ENCODE data around the gene PRPS1. TPM values are rescaled to one million over a fixed set of nuclear protein-coding genes. Genes with fewer than 3 reads are reported as not detected.

PRPS1 gene
- total RNA-seq, 1 donor from 2014 or later = 35.6 TPM

GRCh38 chrX:107673933-107674479 lies 45.7 kb downstream of the PRPS1 start:
- H3K4me3 Mint-ChIP-seq (ENCODE audit: low read depth) = no peak overlapping the region
- H3K27me3 Mint-ChIP-seq = peaks cover 40% of the 10 kb centered on the region
- no peak for TF ChIP-seq CTCF (IDR thresholded peaks at IDR 0.05; ENCODE audit: unreplicated experiment)
- H3K36me3 Mint-ChIP-seq (ENCODE audit: insufficient read depth) = no peaks in the 10 kb centered on the region
- H3K9me3 Mint-ChIP-seq (ENCODE audit: low read depth) = peaks cover 2% of the 10 kb centered on the region
- H3K27ac Mint-ChIP-seq = no peak overlapping the region
- no peak for DNase-seq (ENCODE audit: low spot score, unreplicated experiment)
- H3K4me1 Mint-ChIP-seq (ENCODE audit: low read depth) = peaks cover 6% of the 10 kb centered on the region

- no peak overlapping the region for H3K4me3 Mint-ChIP-seq (ENCODE audit: low read depth)
Measured at GRCh38 chrX:107674480-107675364, 46.4 kb downstream of the PRPS1 start.

GRCh38 chrX:107675365-107675654 lies 47.0 kb downstream of the PRPS1 start:
- no peaks in the 10 kb centered on the region for H3K9me3 Mint-ChIP-seq (ENCODE audit: low read depth)
- no peaks in the 10 kb centered on the region for H3K36me3 Mint-ChIP-seq (ENCODE audit: insufficient read depth)
- no peak for DNase-seq (ENCODE audit: low spot score, unreplicated experiment)
- no peak overlapping the region for H3K27ac Mint-ChIP-seq
- H3K27me3 Mint-ChIP-seq = peaks cover 46% of the 10 kb centered on the region
- no peak for TF ChIP-seq CTCF (IDR thresholded peaks at IDR 0.05; ENCODE audit: unreplicated experiment)
- H3K4me1 Mint-ChIP-seq (ENCODE audit: low read depth) = peaks cover under 1% of the 10 kb centered on the region
- no peak overlapping the region for H3K4me3 Mint-ChIP-seq (ENCODE audit: low read depth)

More at GRCh38 chrX:107674480-107675364, 46.4 kb downstream of the PRPS1 start:
- Mint-ChIP-seq H3K4me1 (ENCODE audit: low read depth) (peaks cover 4% of the 10 kb centered on the region), H3K36me3 (ENCODE audit: insufficient read depth) (no peaks in the 10 kb centered on the region), H3K27me3 (peaks cover 42% of the 10 kb centered on the region), H3K9me3 (ENCODE audit: low read depth) (peaks cover 2% of the 10 kb centered on the region), H3K27ac (no peak overlapping the region)
- no peak for TF ChIP-seq CTCF (IDR thresholded peaks at IDR 0.05; ENCODE audit: unreplicated experiment)
- no peak for DNase-seq (ENCODE audit: low spot score, unreplicated experiment)

- H3K27ac Mint-ChIP-seq = no peak overlapping the region
- no peaks in the 10 kb centered on the region for H3K4me1 Mint-ChIP-seq (ENCODE audit: low read depth)
- H3K36me3 Mint-ChIP-seq (ENCODE audit: insufficient read depth) = no peaks in the 10 kb centered on the region
- H3K9me3 Mint-ChIP-seq (ENCODE audit: low read depth) = peaks cover 4% of the 10 kb centered on the region
- no peak for TF ChIP-seq CTCF (IDR thresholded peaks at IDR 0.05; ENCODE audit: unreplicated experiment)
- peaks cover 53% of the 10 kb centered on the region for H3K27me3 Mint-ChIP-seq
- DNase-seq (ENCODE audit: low spot score, unreplicated experiment) = no peak
- no peak overlapping the region for H3K4me3 Mint-ChIP-seq (ENCODE audit: low read depth)
Measured at GRCh38 chrX:107675823-107676555, 47.7 kb downstream of the PRPS1 start.

GRCh38 chrX:107676559-107677378 lies 48.5 kb downstream of the PRPS1 start:
- Mint-ChIP-seq H3K4me1 (ENCODE audit: low read depth) (no peaks in the 10 kb centered on the region), H3K9me3 (ENCODE audit: low read depth) (peaks cover 5% of the 10 kb centered on the region), H3K27me3 (peaks cover 55% of the 10 kb centered on the region), H3K36me3 (ENCODE audit: insufficient read depth) (no peaks in the 10 kb centered on the region), H3K27ac (no peak overlapping the region), H3K4me3 (ENCODE audit: low read depth) (peak overlapping the region; percentile 47)
- TF ChIP-seq CTCF (IDR thresholded peaks at IDR 0.05; ENCODE audit: unreplicated experiment) = no peak
- no peak for DNase-seq (ENCODE audit: low spot score, unreplicated experiment)
